Loucy (cell line): ENCODE results near the gene SPDYE2B.
"Not testable (repeated sequence)": the region's sequence is repeated elsewhere in the genome, so short reads cannot be mapped to it uniquely, and the experiment has no call there.

Experiments used
- H2AFZ ChIP-seq: fragments of 200-600 bp; sonication (generic); 2 replicates; pipeline ENCODE4 v1.6.0; 2016; ENCODE audit warnings: antibody characterized with exemption, mild to moderate bottlenecking, low read length, moderate library complexity
- H3F3A ChIP-seq: fragments of 200-600 bp; 2 replicates; pipeline ENCODE4 v1.6.0; 2016; ENCODE audit warnings: antibody characterized with exemption, low read depth, mild to moderate bottlenecking
- H3K27me3 ChIP-seq: fragments of 200-600 bp; sonication (generic); 2 replicates; pipeline ENCODE4 v1.6.1; 2014; ENCODE audit warnings: low read length, mild to moderate bottlenecking; ENCODE audit not compliant: insufficient read depth, poor library complexity, severe bottlenecking
- H3K36me3 ChIP-seq: fragments of 200-600 bp; sonication (generic); 2 replicates; pipeline ENCODE4 v1.6.1; 2016; ENCODE audit warnings: low read length; ENCODE audit not compliant: insufficient read depth
- H3K4me1 ChIP-seq: fragments of 200-600 bp; sonication (generic); 2 replicates; pipeline ENCODE4 v1.5.1; 2014; ENCODE audit warnings: low read length, mild to moderate bottlenecking; ENCODE audit not compliant: insufficient read depth, poor library complexity, severe bottlenecking
- H3K4me2 ChIP-seq: fragments of 200-600 bp; sonication (generic); 2 replicates; pipeline ENCODE4 v1.6.0; 2014; ENCODE audit warnings: antibody characterized with exemption, low read length, low read depth, mild to moderate bottlenecking; ENCODE audit not compliant: poor library complexity, severe bottlenecking
- H3K4me3 ChIP-seq: fragments of 200-600 bp; sonication (generic); 2 replicates; pipeline ENCODE4 v1.5.1; 2014; ENCODE audit warnings: low read length, mild to moderate bottlenecking, mixed read lengths; ENCODE audit not compliant: poor library complexity, severe bottlenecking
- H3K79me2 ChIP-seq: fragments of 200-600 bp; sonication (generic); 2 replicates; pipeline ENCODE4 v1.6.1; 2014; ENCODE audit warnings: low read length; ENCODE audit not compliant: insufficient read depth
- H3K9ac ChIP-seq: fragments of 200-600 bp; sonication (generic); 2 replicates; pipeline ENCODE4 v1.6.0; 2014; ENCODE audit warnings: mild to moderate bottlenecking, low read depth, low read length, moderate library complexity; ENCODE audit not compliant: poor library complexity, severe bottlenecking
- H3K9me2 ChIP-seq: fragments of 200-600 bp; sonication (generic); replicated peaks from 2 replicates; pipeline ENCODE4 v1.6.1; 2016; ENCODE audit warnings: low read depth, low read length, mixed read lengths
- H3K9me3 ChIP-seq: fragments of 200-600 bp; sonication (generic); 2 replicates; pipeline ENCODE4 v1.6.1; 2014; ENCODE audit warnings: mild to moderate bottlenecking, antibody characterized with exemption, low read length, low read depth; ENCODE audit not compliant: insufficient read depth
- H4K20me1 ChIP-seq: fragments of 200-600 bp; sonication (generic); 2 replicates; pipeline ENCODE4 v1.6.0; 2014; ENCODE audit warnings: antibody characterized with exemption, low read length, mild to moderate bottlenecking; ENCODE audit not compliant: insufficient read depth, poor library complexity, severe bottlenecking

SPDYE2B gene

DNA sequence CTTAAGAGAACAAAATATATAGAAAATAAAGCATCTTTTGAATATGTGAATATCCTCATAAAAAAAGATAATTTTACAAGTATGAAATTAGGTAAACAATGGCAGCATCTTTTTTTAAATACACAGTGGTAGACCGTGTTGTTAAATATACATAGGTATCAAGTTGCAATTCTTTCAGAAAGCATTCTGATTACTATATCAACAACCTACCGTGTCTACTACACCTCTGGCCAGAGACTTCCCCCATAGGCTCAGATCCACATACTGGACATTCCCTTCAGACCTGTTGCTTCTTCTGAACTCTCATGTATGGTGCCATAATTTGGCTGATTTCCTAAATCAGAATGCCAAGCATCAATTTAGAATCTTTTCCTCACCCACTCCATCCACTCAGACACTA is 43.9 kb downstream of the SPDYE2B start:
- H3K9me2 ChIP-seq, H4K20me1 ChIP-seq: not testable (repeated sequence)

DNA sequence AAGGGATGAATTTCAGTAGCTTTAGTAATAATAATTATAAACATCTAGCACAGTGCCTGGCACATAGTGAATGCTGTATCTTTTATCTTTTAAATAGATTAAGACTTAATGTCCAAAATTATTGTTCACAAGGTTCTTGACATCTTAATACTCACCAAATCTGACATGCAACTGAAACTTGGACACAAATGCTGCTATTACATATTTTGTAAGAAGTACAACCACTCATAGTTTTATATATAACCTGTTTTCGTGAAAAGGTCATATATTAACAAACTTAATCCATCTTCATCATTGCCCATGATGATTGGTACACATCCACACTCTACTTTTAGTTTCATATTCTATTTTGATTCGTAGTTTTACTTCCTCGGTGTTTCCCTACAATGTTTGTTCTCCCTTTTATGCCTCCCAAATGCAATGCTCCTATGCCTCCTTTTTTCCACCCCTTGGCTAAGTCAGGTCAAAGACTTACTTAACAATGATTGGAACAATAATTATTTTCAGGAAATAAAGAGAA is 45.0 kb downstream of the SPDYE2B start:
- H3K9me2 ChIP-seq, H3K4me1 ChIP-seq, H4K20me1 ChIP-seq, H3K27me3 ChIP-seq, H3K9me3 ChIP-seq, H2AFZ ChIP-seq, H3K79me2 ChIP-seq, H3K4me3 ChIP-seq, H3K36me3 ChIP-seq, H3K9ac ChIP-seq, H3K4me2 ChIP-seq, H3F3A ChIP-seq: not testable (repeated sequence)

More for the DNA sequence above, 43.9 kb downstream of the SPDYE2B start:
- H3K36me3 ChIP-seq, H3K4me3 ChIP-seq, H2AFZ ChIP-seq, H3K9me3 ChIP-seq, H3F3A ChIP-seq, H3K79me2 ChIP-seq, H3K4me1 ChIP-seq, H3K27me3 ChIP-seq, H3K9ac ChIP-seq, H3K4me2 ChIP-seq: not testable (repeated sequence)

DNA sequence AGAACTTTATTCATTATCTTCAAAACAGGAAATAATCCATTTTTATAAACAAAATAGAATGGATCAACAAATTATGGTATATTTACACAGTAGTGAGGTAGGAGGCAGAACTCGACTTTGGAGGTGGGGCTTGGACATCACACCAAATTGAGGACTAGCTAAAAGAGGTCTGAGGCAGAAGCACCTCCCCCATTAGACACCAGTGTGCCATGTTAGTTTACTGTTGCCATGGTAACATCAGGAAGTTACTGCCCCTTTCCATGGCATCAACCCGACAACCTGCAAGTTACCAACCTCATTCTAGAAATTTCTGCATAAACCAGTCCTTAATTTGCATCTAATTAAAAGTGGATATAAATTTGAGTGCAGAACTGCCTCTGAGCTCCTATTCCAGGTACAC is 45.9 kb downstream of the SPDYE2B start:
- not testable (repeated sequence) for H2AFZ ChIP-seq, H3K9me3 ChIP-seq, H3K9me2 ChIP-seq, H3K79me2 ChIP-seq, H3F3A ChIP-seq, H3K4me3 ChIP-seq, H3K9ac ChIP-seq, H3K36me3 ChIP-seq, H3K4me2 ChIP-seq, H4K20me1 ChIP-seq, H3K27me3 ChIP-seq, H3K4me1 ChIP-seq

DNA sequence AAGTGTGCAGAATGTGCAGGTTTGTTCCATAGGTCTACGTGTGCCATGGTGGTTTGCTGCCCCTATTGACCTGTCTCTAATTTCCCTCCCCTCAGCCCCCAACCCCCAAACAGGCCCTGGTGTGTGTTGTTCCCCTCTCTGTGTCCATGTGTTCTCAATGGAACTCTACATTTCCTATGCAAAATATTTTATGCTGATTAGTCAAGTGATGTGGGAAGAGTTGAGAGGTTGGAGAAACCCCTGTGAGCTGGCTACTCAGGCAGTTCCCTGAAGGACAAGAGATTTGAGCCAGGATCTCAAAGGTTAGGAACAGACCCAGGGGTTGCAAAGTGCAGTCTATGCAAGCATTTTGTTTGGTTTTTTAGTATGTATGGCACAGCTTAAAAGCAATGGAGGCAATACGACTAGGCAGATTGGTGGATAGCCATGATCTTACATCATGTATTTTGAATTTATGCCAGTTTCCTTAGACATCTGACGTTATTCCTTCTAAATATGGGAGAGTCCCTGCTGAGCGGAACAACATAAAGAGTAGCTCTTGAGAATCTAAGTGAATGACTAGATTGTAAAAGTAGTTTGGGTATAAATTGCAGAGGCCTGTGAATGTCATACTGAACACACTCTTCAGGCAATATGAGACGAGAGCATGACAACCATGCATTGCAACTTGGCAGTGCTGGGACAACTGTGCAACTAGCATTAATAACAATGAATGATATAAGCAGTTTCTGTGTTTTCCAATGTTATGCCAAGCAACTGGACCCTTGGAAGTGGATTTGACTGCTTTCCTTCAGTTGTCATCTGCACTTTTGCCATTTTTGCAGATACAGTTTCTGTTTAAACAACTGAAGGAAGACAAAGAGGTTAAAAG is 47.8 kb downstream of the SPDYE2B start:
- not testable (repeated sequence) for H2AFZ ChIP-seq, H3K4me3 ChIP-seq, H3K27me3 ChIP-seq, H3F3A ChIP-seq, H4K20me1 ChIP-seq, H3K36me3 ChIP-seq, H3K9me2 ChIP-seq, H3K4me1 ChIP-seq, H3K9ac ChIP-seq, H3K4me2 ChIP-seq, H3K9me3 ChIP-seq, H3K79me2 ChIP-seq

DNA sequence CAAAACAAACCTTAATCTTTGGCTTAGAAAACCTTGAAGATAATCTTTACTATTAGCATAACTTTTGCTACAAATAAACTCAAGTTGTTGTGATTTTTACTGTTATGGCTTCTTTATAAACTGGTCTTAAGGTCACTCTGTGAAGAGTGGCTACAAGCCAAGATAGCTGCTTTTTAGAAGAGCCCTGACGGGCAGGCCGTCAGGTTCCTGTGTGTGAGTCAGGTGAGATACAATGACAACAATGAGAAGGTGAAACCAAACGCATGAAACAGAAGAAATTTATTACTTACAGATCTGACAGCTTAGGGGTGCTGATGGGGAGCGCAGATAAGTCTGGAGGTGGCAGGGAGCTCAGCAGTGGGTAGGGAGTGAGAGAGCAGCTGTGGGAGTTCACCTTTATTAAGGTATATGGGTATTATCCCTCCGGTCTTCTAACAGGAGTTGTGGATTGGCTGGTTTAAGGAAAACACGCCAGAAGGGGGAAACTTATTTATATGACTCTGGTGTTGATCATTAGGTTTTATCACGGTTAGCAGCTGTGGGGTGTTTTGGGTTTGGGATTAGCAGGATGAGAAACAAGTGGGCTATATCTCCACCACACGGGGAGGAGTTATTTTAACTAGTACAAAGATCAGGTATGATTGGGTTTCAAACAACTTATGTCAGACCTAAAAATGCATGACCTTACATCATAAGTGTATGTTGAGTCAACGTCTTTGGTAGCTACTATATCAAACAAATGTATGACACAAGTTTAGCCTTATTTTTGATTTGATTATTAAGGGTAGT is 49.0 kb downstream of the SPDYE2B start:
- not testable (repeated sequence) for H3K27me3 ChIP-seq, H3K36me3 ChIP-seq, H2AFZ ChIP-seq, H3K4me3 ChIP-seq, H3K9ac ChIP-seq, H3K9me2 ChIP-seq, H3K9me3 ChIP-seq, H3K4me1 ChIP-seq, H3K4me2 ChIP-seq, H4K20me1 ChIP-seq, H3F3A ChIP-seq, H3K79me2 ChIP-seq
